T-cell (primary cell): ENCODE results near the gene FOXL3. TPM values are rescaled to one million over a fixed set of nuclear protein-coding genes. Genes with fewer than 3 reads are reported as not detected.
A peak's percentile ranks its signal among the peaks of the same experiment; 100 is the strongest.
"Not testable (repeated sequence)": the region's sequence is repeated elsewhere in the genome, so short reads cannot be mapped to it uniquely, and the experiment has no call there.

ENCODE experiments used
- ATAC-seq, 4 experiments: fragments of 200-7000 bp in 3 of 4; fragments of 150-1000 bp in 1 of 4; cut with Tn5 transposase; replicated peaks in 1 of 4; 1 replicate in 3 of 4; 2 replicates in 1 of 4; pipeline ENCODE4 v1.10.0; 2021; ENCODE audit warnings: moderate library complexity in 3 of 4, mild to moderate bottlenecking in 2 of 4, moderate number of reproducible peaks in 1 of 4
- CTCF ChIA-PET, 2 donors: fragments of 300-600 bp; sonication (Branson Sonifier 250); formaldehyde crosslinking; loops; one replicate each; lab custom pipeline; 2022; ENCODE audit warnings: antibody characterized with exemption in 2 of 2; lab: Charles Lee
- POLR2A ChIA-PET, 2 donors: fragments of 300-600 bp; sonication (Branson Sonifier 250); formaldehyde crosslinking; loops; one replicate each; lab custom pipeline; 2022; ENCODE audit warnings: antibody characterized with exemption in 2 of 2; lab: Charles Lee
- DNase-seq, 35 experiments: peaks; one replicate each; pipeline versions ENCODE4 v3.0.0 to v3.0.0-alpha.2; 2013 to 2023
- H3K27ac ChIP-seq: one replicate; pipeline ENCODE4 v1.5.1; 2013; ENCODE audit warnings: low read length
- H3K27me3 ChIP-seq, 2 experiments: replicated peaks in 1 of 2; 1 replicate in 1 of 2; 2 replicates in 1 of 2; pipeline versions ENCODE4 v1.6.1 to v1.7.0; 2013; ENCODE audit warnings: low read length in 1 of 2, mixed read lengths in 1 of 2; ENCODE audit not compliant: control insufficient read depth in 2 of 2, insufficient read depth in 2 of 2; ENCODE audit errors: extremely low read depth in 1 of 2
- H3K36me3 ChIP-seq, 2 donors: 1 replicate in 1 of 2; 2 replicates in 1 of 2; pipeline versions ENCODE4 v1.6.1 to v1.7.0; 2013; ENCODE audit warnings: low read length in 1 of 2; ENCODE audit not compliant: control insufficient read depth in 2 of 2, insufficient read depth in 1 of 2; ENCODE audit errors: extremely low read depth in 1 of 2
- H3K4me1 ChIP-seq, 2 experiments: 1 replicate in 1 of 2; 2 replicates in 1 of 2; pipeline versions ENCODE4 v1.6.1 to v1.7.0; 2013; ENCODE audit warnings: low read length in 2 of 2, mixed read lengths in 1 of 2; ENCODE audit not compliant: insufficient read depth in 2 of 2, control insufficient read depth in 1 of 2; ENCODE audit errors: extremely low read depth in 1 of 2
- H3K4me3 ChIP-seq, 2 donors: 1 replicate in 1 of 2; 2 replicates in 1 of 2; pipeline versions ENCODE4 v1.5.1 to v1.7.0; 2013; ENCODE audit warnings: mild to moderate bottlenecking in 2 of 2, low read length in 1 of 2, moderate library complexity in 1 of 2; ENCODE audit not compliant: control insufficient read depth in 1 of 2; ENCODE audit errors: extremely low read depth in 1 of 2
- H3K9me3 ChIP-seq: 2 replicates; pipeline ENCODE4 v1.7.0; 2013
- H3K27ac Mint-ChIP-seq, 2 donors: one replicate each; pipeline ENCODE4 v1.8.0; 2020 to 2021; ENCODE audit warnings: mild to moderate bottlenecking in 2 of 2, mixed read lengths in 2 of 2
- H3K27me3 Mint-ChIP-seq, 2 donors: one replicate each; pipeline ENCODE4 v1.8.0; 2021 to 2022; ENCODE audit warnings: mixed read lengths in 2 of 2
- H3K36me3 Mint-ChIP-seq: one replicate; pipeline ENCODE4 v1.8.0; 2021; ENCODE audit warnings: mixed read lengths
- H3K4me1 Mint-ChIP-seq, 3 donors: one replicate each; pipeline ENCODE4 v1.8.0; 2020 to 2022; ENCODE audit warnings: mixed read lengths in 3 of 3, mild to moderate bottlenecking in 1 of 3
- H3K4me3 Mint-ChIP-seq, 3 donors: one replicate each; pipeline ENCODE4 v1.8.0; 2020 to 2022; ENCODE audit warnings: mild to moderate bottlenecking in 3 of 3, mixed read lengths in 3 of 3, moderate library complexity in 3 of 3
- H3K9me3 Mint-ChIP-seq, 3 donors: one replicate each; pipeline ENCODE4 v1.8.0; 2020 to 2022; ENCODE audit warnings: mixed read lengths in 3 of 3
- WGBS: methylation state at CpG from one replicate; pipeline ENCODE4 v1.1.5; 2013; ENCODE audit warnings: missing lambda C conversion rate; ENCODE audit not compliant: insufficient coverage; 5-methylcytosine and 5-hydroxymethylcytosine counted together
- total RNA-seq, 35 experiments: library from RNA in 6 of 35; stranded (reverse) in 6 of 35; fragments of 120-200 nt in 1 of 35; gene quantifications; one replicate each; pipeline versions ENCODE4 v1.2.1 to v1.2.4 and lab custom pipeline; 2013 to 2026

Gene FOXL3
- total RNA-seq, 5 donors from 2014 or later (not counting 1 experiment from before 2014, with no cell fraction given), result not detected

GRCh38 chr7:333393-333764 lies 43.4 kb downstream of the FOXL3 start:
- no peaks in the 10 kb centered on the region for H3K36me3 ChIP-seq
- H3K4me3 ChIP-seq, result no peak overlapping the region
- Mint-ChIP-seq H3K27ac (no peak overlapping the region), H3K27me3 (peaks cover 5 to 8% of the 10 kb centered on the region in 2 donors), H3K9me3 (peaks cover 0 to 9% (median 0%) of the 10 kb centered on the region in 3 donors), H3K4me1 (peaks cover 3 to 21% (median 13%) of the 10 kb centered on the region in 3 donors), H3K36me3 (no peaks in the 10 kb centered on the region), H3K4me3 (no peak overlapping the region)
- no peak for ATAC-seq
- H3K4me1 ChIP-seq, result peaks cover 6 to 27% of the 10 kb centered on the region in 2 experiments
- ChIA-PET CTCF (interaction anchor here in 1 of 2 donors (0.6 to 0.7 kb wide), 3 partner anchors 11 to 361 kb away, joined by 3 to 5 read pairs (median 4); no protein-coding TSS in a partner anchor), POLR2A (no interaction called here)
- DNase-seq, result no peak
- no peak overlapping the region for H3K27ac ChIP-seq
- H3K27me3 ChIP-seq, result peaks cover 0 to 12% of the 10 kb centered on the region in 2 experiments
- 88% methylated on average over 11 of the region's 17 CpGs for WGBS
- no peaks in the 10 kb centered on the region for H3K9me3 ChIP-seq

DNA sequence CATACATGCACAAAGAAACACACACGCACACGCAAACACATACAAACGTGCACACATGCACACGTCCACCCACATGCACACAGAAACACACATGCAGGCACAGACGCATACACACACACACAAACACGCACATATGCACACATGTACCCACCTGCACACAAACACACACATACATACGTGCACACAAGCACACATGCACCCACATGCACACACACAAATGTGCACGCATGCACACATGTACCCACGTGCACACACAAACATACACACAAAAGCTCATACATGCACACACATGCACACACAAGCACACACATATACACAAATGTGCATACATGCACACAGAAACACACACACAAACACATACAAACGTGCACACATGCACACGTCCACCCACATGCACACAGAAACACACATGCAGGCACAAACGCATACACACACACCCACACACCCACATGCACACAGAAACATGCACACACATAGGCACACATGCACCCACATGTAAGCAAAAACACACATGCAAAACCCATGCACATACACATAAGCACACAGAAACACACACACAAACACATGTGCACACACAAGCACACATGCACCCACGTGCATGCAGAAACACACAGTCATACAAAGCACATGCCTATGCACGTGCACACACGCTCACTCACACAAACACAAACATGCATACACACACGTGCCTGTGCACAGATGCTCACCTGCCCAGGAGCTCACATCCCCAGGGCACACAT lies 44.8 kb downstream of the FOXL3 start:
- Mint-ChIP-seq H3K4me1 (peaks cover 3 to 25% (median 13%) of the 10 kb centered on the region in 3 donors), H3K27me3 (peaks cover 5 to 7% of the 10 kb centered on the region in 2 donors), H3K27ac (peak overlapping the region in 1 of 2 donors; percentile 34), H3K9me3 (peaks cover 0 to 9% (median 0%) of the 10 kb centered on the region in 3 donors), H3K36me3 (no peaks in the 10 kb centered on the region), H3K4me3 (peak overlapping the region in 2 of 3 donors; percentile 45 to 65)
- 95% methylated on average over 16 of the region's 16 CpGs for WGBS
- peaks cover 0 to 18% of the 10 kb centered on the region in 2 experiments for H3K27me3 ChIP-seq
- no peak overlapping the region for H3K4me3 ChIP-seq
- H3K4me1 ChIP-seq, result peaks cover 6 to 27% of the 10 kb centered on the region in 2 experiments
- POLR2A ChIA-PET, result no interaction called here
- CTCF ChIA-PET, result no interaction called here
- H3K36me3 ChIP-seq, result no peaks in the 10 kb centered on the region
- ATAC-seq (no peak), DNase-seq (no peak)
- H3K9me3 ChIP-seq, result no peaks in the 10 kb centered on the region
- no peak overlapping the region for H3K27ac ChIP-seq

DNA sequence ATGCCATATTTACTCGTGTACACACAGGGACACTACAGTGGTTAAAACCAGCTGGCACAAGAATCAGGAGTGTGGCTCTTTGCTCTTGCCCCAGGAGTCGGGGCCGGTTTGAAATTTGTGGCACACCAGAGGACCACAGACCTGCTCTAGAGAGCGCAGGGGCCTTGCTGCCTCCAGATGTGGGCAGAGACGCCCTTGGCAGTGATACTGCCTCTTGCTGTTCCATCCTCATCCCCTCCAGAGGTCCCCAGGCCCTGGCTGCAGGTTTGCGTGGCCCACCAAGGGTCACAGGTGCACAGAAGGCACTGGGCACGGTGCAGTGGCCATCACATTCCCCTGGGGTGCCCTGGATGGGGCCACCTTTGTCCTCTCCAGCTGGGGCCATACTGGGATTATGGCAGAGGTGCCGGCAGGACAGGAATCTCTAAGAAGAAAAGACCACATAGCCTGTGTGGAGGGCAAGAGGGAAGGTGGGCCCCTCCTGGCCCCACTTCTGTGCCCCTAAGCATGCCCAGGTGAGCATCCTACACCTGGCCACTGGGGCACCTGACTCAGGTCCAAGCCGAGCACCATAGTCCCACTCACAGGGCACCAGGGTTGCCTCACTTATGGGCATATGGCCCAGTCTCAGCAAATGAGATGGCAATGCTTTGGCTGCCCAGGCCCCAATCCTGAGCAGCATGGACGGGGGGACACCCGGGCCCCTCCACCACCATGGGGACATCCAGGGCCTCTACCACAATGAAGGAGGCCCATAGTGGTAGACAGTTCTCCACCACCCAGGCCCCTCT lies 45.6 kb downstream of the FOXL3 start:
- H3K36me3 ChIP-seq, result no peaks in the 10 kb centered on the region
- peaks cover 0 to 9% (median 0%) of the 10 kb centered on the region in 3 donors for H3K9me3 Mint-ChIP-seq
- peak overlapping the region in 1 of 3 donors; percentile 65 for H3K4me3 Mint-ChIP-seq
- H3K36me3 Mint-ChIP-seq, result no peaks in the 10 kb centered on the region
- H3K27ac Mint-ChIP-seq, result no peak overlapping the region
- H3K27me3 Mint-ChIP-seq, result peaks cover 5 to 7% of the 10 kb centered on the region in 2 donors
- ChIA-PET POLR2A (no interaction called here), CTCF (no interaction called here)
- peaks cover 6 to 27% of the 10 kb centered on the region in 2 experiments for H3K4me1 ChIP-seq
- H3K27me3 ChIP-seq, result peaks cover 0 to 16% of the 10 kb centered on the region in 2 experiments
- DNase-seq (no peak), ATAC-seq (no peak)
- WGBS, result 92% methylated on average over 9 of the region's 11 CpGs
- H3K27ac ChIP-seq, result no peak overlapping the region
- H3K4me1 Mint-ChIP-seq, result peaks cover 3 to 26% (median 13%) of the 10 kb centered on the region in 3 donors
- H3K4me3 ChIP-seq, result no peak overlapping the region
- no peaks in the 10 kb centered on the region for H3K9me3 ChIP-seq

- CTCF ChIA-PET, ATAC-seq, H3K36me3 Mint-ChIP-seq, POLR2A ChIA-PET, H3K27me3 Mint-ChIP-seq, H3K4me3 Mint-ChIP-seq, H3K36me3 ChIP-seq, H3K27ac ChIP-seq, H3K4me3 ChIP-seq, H3K9me3 Mint-ChIP-seq, H3K27ac Mint-ChIP-seq, DNase-seq, H3K9me3 ChIP-seq: not testable (repeated sequence)
- H3K4me1 Mint-ChIP-seq, result peaks cover 3 to 26% (median 13%) of the 10 kb centered on the region in 3 donors
- 83% methylated on average over 19 of the region's 25 CpGs for WGBS
- peaks cover 0 to 18% of the 10 kb centered on the region in 2 experiments for H3K27me3 ChIP-seq
- peaks cover 6 to 27% of the 10 kb centered on the region in 2 experiments for H3K4me1 ChIP-seq
Measured at GRCh38 chr7:336149-336533, 46.2 kb downstream of the FOXL3 start.

DNA sequence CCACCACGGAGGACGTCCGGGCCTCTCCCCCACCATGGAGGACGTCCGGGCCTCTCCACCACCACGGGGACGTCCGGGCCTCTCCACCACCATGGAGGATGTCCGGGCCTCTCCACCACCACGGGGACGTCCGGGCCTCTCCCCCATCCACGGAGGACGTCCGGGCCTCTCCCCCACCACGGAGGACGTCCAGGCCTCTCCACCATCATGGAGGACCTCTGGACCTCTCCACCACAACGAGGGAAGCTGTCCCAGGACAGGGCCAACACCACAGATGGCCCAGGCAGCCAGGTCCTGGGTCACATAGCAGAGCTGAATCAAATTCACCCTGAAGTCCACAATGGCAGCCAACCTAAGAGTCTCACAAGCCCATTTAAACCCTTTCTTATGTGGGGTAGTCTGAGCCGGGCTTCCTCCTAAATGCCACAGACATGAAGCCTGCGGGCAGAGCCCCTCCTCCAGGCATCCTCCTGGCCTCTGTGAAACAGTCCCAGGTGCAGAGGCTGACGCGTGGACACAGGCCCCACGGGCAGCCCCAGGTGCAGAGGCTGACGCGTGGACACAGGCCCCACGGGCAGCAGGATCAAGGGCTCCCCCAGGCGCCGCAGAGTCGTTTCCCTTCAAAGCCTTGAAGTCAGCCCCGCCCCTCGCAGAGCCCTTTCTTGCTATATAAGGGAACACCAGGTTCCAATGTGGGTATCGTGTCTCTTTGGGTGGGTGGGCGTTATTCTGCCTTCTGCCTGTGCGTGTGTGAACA lies 47.0 kb downstream of the FOXL3 start:
- Mint-ChIP-seq H3K27me3 (peaks cover 0 to 3% of the 10 kb centered on the region in 2 donors), H3K4me3 (peak overlapping the region in 1 of 3 donors; percentile 36), H3K36me3 (no peaks in the 10 kb centered on the region), H3K9me3 (peaks cover 0 to 9% (median 0%) of the 10 kb centered on the region in 3 donors), H3K27ac (no peak overlapping the region), H3K4me1 (peaks cover 3 to 26% (median 13%) of the 10 kb centered on the region in 3 donors)
- POLR2A ChIA-PET, result no interaction called here
- 49% methylated on average over 22 of the region's 34 CpGs for WGBS
- peaks cover 0 to 19% of the 10 kb centered on the region in 2 experiments for H3K27me3 ChIP-seq
- H3K9me3 ChIP-seq, result no peaks in the 10 kb centered on the region
- H3K4me3 ChIP-seq, result no peak overlapping the region
- no peak overlapping the region for H3K27ac ChIP-seq
- DNase-seq (peak in 12 of 35 experiments; percentile 17 to 43 (median 32)), ATAC-seq (peak in 2 of 4 experiments; percentile 36 to 40)
- peaks cover 6 to 27% of the 10 kb centered on the region in 2 experiments for H3K4me1 ChIP-seq
- no peaks in the 10 kb centered on the region for H3K36me3 ChIP-seq
- CTCF ChIA-PET, result no interaction called here

DNA sequence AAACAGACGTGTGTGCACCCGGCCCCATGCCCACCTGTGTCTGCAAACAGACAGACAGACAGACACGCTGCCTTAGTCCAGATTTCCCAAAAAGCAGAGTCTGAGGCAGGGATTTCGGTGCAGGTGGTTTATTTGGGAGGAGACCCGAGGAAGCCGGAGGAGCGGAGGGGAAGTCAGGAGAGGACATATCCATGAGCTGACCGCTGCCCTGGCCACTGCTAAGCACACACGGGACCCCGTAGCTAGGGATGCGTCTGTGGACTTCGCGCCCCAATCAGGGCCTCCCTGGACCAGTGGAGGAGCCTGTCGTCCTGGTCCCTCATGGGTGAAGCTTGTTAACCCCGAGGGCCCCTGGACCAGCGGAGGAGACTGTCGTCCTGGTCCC lies 47.6 kb downstream of the FOXL3 start:
- ATAC-seq, result no peak
- H3K36me3 ChIP-seq, result no peaks in the 10 kb centered on the region
- H3K27ac Mint-ChIP-seq, result no peak overlapping the region
- 75% methylated on average over 17 of the region's 17 CpGs for WGBS
- ChIA-PET CTCF (no interaction called here), POLR2A (no interaction called here)
- H3K9me3 Mint-ChIP-seq, result peaks cover 0 to 9% (median 0%) of the 10 kb centered on the region in 3 donors
- DNase-seq, result no peak
- peak overlapping the region in 1 of 3 donors; percentile 36 for H3K4me3 Mint-ChIP-seq
- H3K4me1 ChIP-seq, result peaks cover 6 to 21% of the 10 kb centered on the region in 2 experiments
- H3K27ac ChIP-seq, result no peak overlapping the region
- H3K4me3 ChIP-seq, result no peak overlapping the region
- peaks cover 0 to 17% of the 10 kb centered on the region in 2 experiments for H3K27me3 ChIP-seq
- H3K4me1 Mint-ChIP-seq, result peaks cover 3 to 29% (median 13%) of the 10 kb centered on the region in 3 donors
- no peaks in the 10 kb centered on the region for H3K9me3 ChIP-seq
- H3K36me3 Mint-ChIP-seq, result no peaks in the 10 kb centered on the region
- peaks cover 0 to 3% of the 10 kb centered on the region in 2 donors for H3K27me3 Mint-ChIP-seq
